ENCODE measurements around the gene MAIP1.

MAIP1 gene

GRCh38 chr2:199994371-199994770, 39.0 kb downstream of the MAIP1 start:
- no peak for DNase-seq

GRCh38 chr2:199994896-199995295, 39.5 kb downstream of the MAIP1 start:
- DNase-seq, result no peak

DNA sequence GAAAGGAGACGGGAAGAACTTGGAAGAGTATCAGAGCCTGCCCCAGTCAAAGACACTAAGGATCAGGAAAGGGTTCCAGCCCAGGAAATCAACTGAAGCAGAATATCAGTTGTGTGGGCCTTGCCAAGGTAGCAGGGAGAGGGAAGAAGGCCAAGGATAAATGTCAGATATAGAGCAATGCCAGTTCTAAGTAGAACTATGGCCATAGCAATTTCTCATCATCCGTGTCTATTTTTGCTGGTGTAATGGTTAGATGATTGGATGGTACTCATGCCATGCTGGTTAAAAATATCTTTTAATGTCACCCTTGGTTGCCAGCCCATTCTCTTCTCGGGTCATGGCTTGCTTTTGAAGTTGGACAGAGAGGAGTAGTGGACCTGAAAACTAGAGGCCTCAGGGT, 41.9 kb downstream of the MAIP1 start:
- no peak for DNase-seq

DNA sequence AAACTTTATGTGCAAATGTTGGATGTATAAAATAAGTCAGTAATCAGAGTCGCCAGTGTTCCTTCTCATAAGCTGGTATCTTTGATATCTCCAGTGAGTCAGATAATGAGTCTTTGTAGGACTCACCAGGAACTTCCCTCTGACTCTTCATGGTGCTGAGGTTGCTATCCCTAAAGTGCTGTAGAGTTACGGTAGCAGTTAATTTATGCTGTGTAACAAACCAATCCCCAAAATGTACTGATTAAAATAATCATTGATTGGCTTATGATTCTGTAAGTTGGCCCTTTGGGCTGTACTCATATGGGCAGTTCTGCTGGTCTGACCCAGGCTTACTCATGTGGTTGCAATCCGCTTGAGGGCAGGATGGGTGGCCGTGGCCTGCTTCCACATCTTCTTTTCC, 43.8 kb downstream of the MAIP1 start:
- no peak for DNase-seq

GRCh38 chr2:200000444-200001163, 45.2 kb downstream of the MAIP1 start:
- no peak for DNase-seq

GRCh38 chr2:200003444-200003843, 48.1 kb downstream of the MAIP1 start:
- DNase-seq, result no peak

DNA sequence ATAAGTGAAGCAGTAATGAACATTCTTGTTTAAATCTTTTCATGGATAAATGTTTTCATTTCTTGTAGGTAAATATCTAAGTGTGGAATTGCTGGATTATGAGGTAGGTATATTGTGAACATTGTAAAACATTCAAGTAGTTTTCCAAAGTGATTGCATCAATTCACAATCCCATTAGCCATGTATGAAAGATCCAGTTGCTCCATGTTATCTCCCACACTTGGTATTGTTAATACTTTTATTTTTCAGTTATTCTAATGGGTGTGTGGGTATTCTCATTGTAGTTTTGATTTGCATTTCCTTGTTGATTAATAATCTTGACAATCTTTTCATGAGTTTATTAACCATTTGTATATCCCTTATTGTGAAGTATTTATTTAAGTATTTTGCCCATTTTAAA, 50.3 kb downstream of the MAIP1 start:
- DNase-seq, result no peak

- no peak for DNase-seq
Observed at GRCh38 chr2:200007306-200007705, 51.9 kb downstream of the MAIP1 start.

- DNase-seq, result no peak
Observed at GRCh38 chr2:200012401-200012800, 57.0 kb downstream of the MAIP1 start.
